GM18867 (cell line): ENCODE measurements around the gene PNPLA7.
"Not testable (repeated sequence)": the region's sequence is repeated elsewhere in the genome, so short reads cannot be mapped to it uniquely, and the experiment has no call there.

Experiments used
- ATAC-seq: cut with Tn5 transposase; IDR thresholded peaks from one replicate; pipeline ENCODE4 v1.9.1; 2021; ENCODE audit warnings: mild to moderate bottlenecking, moderate library complexity; ENCODE audit not compliant: unreplicated experiment

PNPLA7 gene

DNA sequence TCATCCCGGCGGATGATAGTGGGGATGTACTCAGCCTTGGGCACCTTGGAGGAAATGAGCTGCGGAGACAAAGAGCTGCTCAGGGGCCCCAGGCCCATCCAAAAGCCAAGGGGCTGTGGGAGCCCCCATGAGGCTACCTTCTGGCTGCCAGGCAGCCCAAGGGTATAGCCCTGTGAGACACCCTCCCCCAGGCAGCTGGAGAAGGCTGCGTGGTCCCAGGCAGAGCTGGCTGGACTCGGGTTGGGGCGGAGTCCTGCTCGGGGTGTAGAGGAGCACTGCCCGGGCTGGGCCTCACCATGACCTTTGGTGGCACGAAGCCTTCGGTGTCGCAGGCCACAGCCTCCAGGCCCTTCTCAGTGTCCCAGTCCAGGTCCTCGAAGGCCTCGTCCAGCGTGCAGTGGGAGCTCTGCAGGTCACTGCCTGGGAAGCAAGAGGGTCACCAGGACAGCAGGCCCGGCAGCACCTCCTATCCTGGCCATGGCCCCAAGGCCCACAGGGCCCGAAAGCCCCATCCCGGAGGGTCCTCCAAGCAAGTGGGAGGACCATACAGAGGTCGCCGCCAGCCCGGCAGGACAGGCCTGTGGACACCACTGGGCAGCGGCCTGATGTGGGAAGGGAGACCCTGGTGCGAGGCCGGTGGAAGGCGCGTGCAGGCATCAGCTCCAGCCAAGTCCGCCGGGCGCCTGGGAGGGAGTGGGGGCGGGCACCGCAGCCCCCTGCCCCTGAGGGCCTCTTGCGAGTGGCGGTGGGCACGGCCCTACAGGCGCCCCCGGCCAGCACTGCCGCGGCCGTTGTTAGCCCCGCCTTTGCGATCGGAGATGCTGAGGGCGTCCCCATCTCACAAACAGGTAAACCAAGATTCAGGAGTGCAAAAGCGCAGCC, 97.2 kb downstream of the PNPLA7 start:
- no peak for ATAC-seq

DNA sequence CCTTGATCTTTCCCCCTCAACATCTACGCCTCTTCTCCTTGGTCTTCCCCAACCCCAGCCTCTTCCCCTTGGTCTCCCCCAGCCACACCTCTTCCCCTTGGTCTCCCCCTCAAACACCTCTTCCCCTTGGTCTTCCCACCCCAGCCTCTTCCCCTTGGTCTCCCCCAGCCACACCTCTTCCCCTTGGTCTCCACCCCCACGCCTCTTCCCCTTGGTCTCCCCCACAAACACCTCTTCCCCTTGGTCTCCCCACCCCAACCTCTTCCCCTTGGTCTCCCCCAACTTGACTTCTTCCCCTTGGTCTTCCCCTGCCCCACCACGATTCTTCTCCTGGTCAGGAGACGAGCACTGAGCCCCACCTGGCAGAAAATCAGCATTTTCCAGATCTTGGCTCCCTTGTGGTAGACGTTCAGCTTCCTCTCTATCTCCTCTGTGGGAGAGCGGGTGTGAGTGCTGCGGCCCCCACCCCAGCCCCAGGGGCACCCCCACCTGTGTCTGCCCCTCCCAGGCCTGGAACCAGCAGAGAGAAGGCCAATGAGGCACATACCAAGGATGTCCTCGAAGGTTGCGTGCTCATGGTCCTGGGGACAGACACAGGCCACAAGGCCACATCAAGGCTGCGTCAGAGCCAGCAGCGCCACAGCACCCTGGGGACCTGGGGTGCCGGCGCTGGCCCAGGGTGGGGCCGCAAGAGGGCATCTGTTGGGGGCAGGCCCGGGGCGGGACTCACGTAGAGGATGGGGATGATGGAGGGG, 98.0 kb downstream of the PNPLA7 start:
- no peak for ATAC-seq

DNA sequence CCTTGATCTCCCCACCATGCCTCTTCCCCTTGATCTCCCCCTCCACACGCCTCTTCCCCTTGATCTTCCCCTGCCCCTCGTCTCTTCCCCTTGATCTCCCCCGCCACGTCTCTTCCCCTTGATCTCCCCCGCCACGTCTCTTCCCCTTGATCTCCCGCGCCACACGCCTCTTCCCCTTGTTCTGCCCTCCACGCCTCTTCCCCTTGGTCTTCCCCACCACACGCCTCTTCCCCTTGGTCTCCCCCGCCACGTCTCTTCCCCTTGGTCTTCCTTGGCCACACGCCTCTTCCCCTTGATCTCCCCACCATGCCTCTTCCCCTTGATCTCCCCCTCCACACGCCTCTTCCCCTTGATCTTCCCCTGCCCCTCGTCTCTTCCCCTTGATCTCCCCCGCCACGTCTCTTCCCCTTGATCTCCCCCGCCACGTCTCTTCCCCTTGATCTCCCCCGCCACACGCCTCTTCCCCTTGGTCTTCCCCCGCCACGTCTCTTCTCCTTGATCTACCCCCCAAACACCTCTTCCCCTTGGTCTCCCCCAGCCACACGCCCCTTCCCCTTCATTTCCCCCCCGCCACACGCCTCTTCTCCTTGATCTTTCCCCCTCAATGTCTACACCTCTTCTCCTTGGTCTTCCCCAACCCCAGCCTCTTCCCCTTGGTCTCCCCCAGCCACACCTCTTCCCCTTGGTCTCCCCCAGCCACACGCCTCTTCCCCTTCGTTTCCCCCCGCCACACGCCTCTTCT, 98.8 kb downstream of the PNPLA7 start:
- not testable (repeated sequence) for ATAC-seq

DNA sequence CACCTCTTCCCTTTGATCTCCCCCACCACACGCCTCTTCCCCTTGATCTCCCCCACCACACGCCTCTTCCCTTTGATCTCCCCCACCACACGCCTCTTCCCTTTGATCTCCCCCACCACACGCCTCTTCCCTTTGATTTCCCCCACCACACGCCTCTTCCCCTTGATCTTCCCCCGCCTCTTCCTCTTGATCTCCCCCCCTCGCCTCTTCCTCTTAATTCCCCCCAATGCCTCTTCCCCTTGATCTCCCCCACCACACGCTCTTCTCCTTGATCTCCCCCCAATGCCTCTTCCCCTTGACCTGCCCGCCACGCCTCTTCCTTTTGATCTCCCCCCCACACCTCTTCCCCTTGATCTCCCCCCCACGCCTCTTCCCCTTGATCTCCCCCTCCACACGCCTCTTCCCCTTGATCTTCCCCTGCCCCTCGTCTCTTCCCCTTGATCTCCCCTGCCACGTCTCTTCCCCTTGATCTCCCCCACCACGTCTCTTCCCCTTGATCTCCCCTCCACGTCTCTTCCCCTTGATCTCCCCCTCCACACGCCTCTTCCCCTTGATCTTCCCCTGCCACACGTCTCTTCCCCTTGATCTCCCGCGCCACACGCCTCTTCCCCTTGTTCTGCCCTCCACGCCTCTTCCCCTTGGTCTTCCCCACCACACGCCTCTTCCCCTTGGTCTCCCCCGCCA, 99.5 kb downstream of the PNPLA7 start:
- ATAC-seq: not testable (repeated sequence)

DNA sequence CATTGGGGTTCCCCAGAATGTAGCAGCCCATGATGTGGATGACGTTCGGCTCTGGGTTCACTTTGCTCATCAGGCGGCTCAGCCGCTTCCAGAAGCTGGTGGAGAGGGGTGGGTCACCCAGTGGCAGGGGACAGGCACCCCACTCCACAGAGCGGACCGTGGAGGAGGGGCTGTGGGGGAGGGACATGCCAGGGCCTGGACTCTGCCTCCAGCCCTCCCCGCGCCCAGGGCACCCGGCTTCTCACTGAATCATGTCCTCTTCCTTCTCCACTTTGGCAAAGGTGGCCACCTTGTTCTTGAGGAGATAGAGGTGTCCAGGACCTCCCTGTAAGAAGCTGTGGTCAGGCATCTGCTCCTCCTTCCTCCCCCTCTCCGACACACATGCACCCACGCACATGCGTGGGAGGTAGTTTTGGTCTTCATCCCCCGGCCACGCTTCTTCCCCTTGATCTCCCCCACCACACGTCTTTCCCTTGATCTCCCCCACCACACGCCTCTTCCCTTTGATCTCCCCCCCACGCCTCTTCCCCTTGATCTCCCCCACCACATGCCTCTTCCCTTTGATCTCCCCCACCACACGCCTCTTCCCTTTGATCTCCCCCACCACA, 100.2 kb downstream of the PNPLA7 start:
- ATAC-seq: no peak

DNA sequence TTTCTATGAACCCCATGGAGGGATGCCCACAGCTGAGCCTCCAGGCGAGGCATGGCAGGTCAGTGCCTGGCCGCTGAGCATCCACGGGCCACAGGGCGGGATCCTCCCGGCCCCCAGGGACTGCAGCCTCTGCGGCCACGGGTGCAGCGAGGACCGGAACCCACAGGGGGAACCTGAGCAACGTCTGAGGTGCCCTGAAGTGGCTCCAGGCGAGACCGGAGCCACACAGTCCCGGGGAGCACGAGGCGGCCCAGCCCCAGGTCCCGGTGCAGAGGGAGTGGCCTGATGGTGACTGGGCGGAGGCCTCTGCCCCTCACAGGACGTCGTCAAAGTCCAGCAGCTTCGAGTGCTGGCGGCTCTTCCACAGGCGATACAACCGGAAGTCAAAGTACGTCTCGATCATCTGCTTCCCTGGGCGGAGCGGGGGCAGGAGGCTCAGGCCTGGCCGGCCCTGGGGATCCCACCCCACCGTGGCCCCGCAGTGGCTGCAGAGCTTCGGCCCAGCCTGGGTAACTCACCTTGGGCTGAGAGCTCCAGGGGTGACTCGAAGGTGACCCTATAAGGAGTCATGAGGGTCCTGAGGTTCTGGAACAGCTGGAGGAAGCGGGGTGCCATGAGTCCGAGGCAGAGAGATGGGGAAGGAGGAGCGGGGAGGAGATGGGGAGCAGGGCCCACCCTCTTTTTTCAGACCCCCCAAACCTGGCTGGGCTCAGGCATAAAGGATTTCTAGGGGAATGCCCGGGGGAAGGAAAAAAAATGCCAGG, 100.9 kb downstream of the PNPLA7 start:
- ATAC-seq: no peak

DNA sequence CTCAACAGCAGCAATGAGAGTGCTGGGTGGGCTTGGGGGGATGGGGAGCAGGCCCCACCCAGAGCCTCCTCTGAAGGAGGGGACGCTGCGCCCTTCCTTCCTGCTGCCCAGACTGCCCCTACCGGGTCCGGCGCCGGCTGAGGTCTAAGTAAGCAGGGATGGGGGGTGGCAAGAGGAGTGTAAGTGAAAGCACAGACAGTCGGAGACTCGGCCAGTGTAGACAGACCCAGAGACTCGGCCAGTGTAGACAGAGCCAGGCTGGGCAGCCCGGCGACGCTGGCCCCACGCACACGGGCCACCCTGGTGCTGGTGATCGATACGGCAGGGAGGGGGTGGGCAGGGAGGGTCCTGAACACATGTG, 101.6 kb downstream of the PNPLA7 start:
- no peak for ATAC-seq

DNA sequence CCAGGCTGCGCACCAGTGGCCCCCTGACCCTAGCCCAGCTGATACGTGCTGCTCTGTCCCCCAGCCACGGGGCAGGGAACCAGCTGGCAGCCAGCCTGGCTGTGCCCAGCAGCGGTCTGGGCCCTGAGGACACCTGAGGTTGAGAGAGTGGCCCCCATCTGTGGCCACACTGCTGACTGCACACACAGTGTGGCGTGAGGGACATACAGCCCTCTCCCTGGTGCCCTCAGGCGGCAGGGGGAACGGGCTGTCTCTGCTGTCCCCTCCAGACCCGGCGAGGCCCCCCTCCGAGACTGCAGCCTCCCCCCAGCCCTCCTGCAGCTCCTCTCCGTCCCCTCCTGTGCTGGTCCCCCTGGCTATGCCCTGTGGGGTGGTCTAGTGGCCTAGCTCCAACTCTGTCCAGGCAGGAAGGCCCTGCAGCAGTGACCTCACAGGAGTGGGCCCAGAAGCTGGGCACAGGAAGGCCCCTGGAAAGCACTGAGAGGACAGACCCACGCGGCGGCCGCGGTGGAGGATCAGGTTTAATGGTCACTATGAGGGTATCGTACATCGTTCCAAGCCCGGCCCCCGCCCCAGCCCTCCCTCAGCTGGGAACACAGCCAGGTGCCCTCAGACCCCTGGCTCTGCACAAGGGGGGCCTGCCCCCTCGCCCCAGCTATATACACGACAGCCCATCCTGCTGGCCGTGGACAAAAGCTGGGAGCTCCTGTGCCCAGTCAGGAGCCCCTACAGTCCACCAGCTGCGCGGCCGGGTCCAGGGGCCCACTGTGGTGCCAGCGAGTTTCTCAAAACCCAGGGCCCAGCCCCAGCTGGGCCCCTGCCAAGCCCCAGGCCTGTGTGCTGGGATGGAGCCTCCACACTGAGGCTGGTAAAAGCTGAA, 102.2 kb downstream of the PNPLA7 start:
- no peak for ATAC-seq

DNA sequence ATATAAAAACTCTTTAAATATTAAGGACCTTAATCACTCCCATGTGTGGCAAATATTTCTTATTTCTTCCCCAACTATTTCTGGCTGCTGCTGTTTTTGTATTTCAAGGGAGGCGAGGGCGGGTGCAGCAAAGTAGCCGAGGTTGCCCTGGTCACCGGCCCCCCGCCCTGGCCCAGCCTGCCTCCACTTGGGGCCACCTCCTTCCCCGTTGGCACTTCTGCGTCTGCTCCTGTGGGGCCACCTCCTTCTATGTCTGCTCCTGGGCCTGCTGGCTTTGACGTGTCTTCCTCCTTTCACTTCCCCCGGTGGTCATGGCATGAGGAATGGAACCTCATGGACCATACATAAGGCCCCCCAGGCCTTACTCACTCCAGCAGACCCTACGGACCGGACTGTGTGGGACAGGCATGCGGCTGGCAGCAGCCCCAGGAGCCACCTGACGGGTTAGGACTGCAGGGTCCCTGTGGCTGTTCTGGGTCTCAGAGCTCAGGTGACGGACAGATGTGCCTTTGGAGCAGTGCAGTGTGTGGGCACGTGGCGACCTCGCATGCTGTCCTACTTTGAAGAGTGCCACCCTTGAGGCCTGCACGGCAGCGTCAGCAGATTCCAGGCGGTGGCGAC, 103.2 kb downstream of the PNPLA7 start:
- no peak for ATAC-seq

DNA sequence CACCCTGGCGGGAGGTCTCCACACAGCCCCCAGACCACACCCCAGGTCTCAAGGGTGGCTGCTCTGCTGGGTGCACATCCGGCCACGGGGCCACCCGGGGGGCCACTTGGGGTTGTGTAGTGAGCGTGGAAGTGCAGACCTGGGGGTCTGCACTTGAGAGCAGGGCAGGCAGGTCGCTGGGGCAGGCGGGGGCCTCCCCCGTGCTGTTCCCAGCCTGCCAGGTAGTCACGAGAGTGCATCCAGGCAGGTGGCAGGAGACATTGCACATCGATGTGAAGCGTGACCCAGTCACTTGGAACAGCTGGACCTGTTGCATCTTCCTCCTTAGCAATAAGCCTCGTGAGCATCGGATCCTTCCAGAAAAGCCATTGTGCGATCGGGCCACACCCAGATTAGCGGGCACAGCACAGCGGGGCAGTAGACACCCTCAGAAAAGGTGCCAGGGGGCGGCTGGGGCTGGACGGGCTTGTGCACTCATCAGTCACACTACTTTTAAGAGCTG, 104.2 kb downstream of the PNPLA7 start:
- no peak for ATAC-seq

DNA sequence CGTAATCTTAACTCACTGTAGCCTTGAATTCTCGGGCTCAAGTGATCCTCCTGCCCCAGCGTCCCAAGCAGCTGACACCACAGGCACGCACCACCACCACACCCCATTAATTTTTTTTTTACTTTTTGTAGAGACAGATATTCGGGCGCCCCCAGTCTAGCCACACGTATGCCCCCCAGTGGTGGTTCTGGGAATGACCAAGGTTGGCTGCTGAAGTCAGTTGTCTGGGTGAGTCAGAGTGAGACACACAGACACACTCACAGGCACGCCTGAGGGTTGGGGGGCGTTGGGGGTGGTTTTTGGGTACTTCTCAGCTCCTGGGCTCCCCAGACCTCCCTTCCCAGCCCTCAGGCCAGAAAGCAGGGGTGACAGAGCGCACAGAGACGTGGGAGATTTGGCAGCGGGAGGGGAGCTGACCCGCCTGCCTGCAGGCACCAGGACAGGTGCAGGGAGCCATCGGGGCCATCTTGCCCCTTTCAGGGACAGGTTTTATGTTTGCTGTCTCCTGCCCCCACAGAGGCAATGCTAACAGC, 104.9 kb downstream of the PNPLA7 start:
- peak; percentile 54 for ATAC-seq

DNA sequence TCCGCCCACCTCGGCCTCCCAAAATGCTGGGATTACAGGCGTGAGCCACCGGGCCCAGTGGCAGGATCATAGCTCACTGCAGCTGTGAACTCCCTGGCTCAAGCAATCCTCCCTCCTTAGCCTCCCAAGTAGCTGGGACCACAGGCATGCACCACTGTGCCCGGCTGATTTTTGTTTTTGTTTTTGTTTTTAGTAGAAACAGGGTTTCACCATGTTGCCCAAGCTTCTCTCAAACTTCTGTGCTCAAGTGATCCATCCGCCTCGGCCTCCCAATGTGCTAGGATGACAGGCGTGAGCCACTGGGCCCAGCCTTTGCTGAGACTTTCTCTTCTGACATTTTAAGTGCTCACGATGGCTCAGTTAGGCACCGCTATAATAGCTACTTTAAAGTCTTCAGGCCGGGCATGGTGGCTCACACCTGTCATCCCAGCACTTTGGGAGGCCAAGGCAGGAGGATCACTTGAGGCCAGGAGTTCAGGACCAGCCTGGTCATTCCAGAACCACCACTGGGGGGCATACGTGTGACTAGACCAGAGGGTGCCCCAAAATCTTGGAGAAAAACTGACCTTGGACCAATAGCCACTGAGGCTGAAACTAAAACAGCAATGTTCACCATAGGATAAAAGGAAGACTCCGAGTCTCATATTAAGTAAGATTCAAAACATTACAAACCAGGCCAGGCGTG, 106.0 kb downstream of the PNPLA7 start:
- no peak for ATAC-seq

DNA sequence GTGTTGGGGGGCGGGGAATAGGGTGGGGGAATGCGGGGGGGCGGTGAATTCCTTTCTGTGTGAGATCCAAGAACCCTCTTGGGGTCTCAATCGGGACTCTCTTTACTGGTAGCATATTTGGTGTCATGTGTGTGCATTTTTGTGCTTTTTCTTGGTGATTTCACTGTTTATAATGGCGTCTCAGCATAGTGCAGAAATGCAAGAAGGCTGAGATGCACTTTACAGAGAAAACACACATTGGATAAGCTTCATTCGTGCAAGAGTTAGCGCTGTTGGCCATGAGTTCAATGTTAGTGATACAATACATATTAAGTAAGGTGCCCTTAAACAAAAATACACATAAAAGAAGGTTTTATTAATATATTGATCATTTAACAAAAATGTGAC, 108.3 kb downstream of the PNPLA7 start:
- ATAC-seq: no peak

DNA sequence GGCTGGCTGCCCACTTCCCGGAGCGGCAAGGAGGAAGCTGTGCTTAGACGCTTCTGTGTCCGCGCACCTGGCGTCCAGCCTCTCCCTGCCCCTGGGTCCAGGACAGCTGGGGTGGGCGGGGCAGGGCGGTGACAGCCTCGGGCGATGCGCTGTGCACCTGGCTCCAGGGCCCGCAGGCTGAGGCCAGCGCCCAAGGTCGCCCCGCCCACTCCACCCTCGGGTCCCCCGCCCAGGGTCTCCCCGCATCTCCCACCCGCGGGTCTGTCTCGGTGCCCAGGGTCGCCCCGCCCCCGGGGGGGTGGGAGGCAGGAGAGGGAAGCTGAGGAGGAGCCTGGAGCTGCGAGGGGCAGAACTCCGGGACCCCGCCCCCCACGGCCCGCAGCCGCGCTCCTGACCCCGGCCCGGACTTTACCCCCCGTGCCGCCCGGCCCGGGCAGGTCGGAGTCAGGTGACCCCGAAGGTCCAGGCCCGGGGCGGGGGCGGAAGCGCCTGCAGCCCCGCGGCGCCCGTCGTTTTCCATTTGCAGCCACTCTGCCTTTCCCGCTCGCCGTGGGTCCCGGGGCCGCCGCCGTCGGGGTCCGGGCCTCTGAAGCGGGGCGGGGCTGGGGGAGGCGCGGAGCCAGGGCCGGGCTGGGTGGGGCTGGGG, 108.8 kb downstream of the PNPLA7 start, which contains the start of gene ENTPD8:
TSS of gene ENTPD8 (minus strand) at position 69 of the 646 bp plus-strand sequence. CDS start 3,072 bp downstream, outside the sequence.
- ATAC-seq: no peak

DNA sequence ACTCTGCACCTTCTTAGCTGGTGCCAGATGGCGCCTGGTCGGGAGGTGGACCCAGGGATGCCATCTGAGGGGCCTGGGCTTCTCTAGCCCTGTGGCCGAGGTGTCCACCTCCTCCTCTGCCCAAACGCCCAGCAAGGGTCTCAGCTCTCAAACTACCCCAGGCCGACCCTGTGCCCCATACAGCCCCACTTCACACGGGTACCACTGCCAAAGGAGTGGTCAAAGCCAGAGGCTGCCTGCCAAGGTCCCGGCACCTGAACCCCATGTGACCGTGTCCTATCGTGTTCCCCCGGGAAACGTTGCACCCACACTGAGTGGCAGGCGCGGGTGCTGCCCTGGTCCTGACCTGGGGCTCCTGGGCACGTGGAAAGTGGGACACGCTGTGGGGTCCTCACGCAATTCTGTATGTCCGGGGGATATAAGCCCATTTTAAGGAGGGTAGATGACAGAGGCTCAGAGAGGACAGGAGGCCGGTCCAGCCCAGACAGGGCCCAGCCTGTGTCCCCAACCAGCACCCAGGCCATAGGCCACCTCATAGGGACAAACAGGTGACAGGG, 111.0 kb downstream of the PNPLA7 start:
- no peak for ATAC-seq

DNA sequence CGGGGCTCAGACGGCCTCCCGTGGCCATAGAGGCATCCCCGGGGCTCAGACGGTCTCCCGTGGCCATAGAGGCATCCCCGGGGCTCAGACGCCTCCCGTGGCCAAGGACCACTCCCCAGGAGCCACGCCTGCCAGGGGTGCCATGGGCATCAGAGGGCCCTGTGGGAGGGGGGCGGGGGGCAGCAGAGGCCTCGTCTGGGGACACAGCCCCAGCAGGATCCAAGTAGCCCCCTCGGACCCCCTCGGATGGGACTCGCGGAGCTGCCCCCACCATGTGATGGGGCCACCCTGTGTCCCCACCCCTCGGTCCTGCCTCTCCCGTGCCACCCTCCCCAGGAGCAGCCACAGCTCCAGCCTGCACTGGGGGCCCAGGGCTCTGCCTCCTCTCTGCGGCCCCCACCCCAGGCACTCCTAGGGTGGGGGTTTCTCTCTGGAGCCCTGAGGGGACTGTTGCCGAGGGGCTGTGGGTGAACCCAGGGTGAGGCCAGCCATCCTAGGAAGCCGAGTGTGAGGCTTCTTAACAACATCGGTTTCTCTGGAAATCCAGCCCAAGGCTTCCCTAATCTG, 111.5 kb downstream of the PNPLA7 start:
- no peak for ATAC-seq
